ENCODE results near the gene ATRAID.
"Not testable (repeated sequence)": the region's sequence is repeated elsewhere in the genome, so short reads cannot be mapped to it uniquely, and the experiment has no call there.

ATRAID gene

GRCh38 chr2:27194538-27195354 is 17.1 kb upstream of the ATRAID start:
- no peak for DNase-seq

GRCh38 chr2:27195799-27196198 is 16.0 kb upstream of the ATRAID start:
- DNase-seq, result not testable (repeated sequence)

DNA sequence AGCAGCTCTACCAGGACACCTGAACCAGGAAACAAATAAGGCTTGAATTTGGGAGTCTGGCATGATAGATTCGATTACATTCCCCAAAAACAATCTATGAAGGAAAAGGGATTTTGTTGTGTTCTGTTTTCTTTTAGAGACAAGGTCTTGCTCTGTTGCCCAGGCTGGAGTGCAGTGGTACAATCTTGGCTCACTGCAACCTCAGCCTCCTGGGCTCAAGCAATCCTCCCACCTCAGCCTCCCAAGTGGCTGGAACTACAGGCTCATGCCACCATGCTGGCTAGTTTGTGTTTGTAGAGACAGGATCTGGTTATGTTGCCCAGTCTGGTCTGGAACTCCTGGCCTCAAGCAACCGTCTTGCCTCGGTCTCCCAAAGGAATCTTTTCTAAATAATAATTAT is 13.8 kb upstream of the ATRAID start:
- not testable (repeated sequence) for DNase-seq

DNA sequence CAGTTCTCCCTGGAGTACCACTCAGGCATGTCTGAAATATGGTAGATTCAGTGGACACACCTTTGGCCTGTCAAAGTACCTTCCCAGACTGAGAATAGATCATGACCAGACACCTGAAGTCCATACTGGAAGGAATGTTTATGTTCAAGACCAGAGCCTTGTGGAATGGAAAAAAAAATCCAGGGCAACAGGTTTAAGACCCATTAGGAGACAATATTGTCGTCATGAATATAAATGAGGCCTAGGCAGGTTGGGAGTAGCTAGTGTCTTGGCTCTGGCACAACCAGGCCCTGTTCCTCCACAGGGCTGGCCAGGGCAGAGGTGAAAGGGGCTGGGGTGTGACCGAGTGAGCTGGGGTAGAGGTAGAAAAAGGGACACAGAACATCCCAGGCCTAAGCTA is 13.2 kb upstream of the ATRAID start:
- DNase-seq, result no peak

- no peak for DNase-seq
These were observed 12.6 kb upstream of the ATRAID start for GRCh38 chr2:27199241-27199640.

DNA sequence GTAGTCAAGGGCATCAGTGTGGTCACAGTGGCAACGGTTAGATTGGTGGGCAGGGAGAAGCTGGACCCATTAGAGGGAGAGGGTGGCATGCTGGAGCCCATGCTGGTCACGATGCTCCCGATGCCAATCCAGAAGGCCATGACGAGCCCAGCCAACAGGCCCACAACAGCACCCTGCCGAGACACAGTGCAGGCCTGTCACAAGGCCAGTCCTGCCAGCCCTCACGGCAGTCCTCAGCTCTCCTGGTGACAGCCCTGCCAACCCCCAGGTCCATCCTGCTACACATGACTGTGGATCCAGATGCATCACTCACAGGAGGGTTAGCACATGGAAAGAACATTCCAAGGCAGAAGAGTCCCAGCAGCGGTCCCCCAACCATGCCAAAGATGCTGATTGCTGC is 10.2 kb upstream of the ATRAID start:
- DNase-seq, result no peak

DNA sequence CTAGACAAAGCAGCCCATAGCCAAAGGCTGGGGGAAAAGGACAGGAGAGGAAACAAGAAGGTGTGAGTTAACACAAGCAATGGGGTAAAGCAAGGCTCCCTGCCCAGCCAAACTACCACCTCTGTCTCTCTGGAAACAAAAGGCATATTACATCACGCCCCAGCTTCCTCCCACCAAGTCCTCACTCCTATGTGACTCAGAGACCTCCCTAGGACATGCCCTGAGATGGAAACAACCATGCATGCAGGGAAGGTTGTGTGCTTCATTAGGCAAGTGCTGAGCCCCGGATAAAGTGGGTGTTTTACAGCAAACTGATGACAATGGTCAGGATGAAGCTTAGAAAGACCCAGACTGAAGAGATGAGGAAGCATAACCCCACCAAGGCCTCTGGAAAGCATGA is 9.0 kb upstream of the ATRAID start:
- no peak for DNase-seq

DNA sequence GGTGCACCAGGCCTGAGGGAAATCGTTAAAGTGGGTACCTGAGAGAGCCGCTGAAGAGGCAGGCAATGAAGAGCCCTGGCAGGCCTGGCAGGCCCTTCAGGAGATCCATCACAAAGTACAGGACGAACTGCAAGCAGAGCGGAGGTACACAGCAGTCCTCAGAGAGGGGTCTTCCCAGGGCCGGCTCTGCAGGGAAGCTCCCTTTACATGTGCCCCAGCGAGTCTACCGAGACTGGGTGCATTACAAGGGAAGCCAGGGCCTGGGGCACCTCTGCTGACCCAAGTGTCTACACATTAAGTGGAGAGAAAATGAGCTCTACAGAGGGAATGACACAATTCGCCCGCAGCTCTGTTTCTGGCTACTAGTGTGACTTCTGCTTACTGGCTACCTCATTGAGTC is 8.1 kb upstream of the ATRAID start:
- no peak for DNase-seq

GRCh38 chr2:27204566-27204965 is 7.3 kb upstream of the ATRAID start:
- DNase-seq, result no peak

GRCh38 chr2:27205206-27205605 is 6.6 kb upstream of the ATRAID start:
- DNase-seq, result no peak

DNA sequence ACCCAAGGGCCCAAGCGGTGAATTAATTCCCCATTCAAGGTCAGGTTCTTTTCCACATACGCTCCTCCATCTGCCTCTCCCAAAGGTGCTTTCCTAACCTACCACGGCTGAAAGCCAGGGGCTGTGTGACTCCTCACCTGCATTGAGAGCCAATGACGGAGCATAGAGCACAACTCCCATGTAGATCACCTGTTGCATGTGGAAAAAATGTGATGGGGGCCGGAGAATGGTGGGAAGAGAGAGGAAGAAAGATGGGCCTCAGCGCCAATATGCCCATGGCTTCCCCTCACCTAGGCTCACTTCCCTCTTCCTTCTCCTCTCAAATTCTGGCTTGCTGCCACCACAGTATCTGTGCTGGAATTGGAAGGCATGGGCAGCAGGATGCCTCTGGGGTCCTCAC is 5.5 kb upstream of the ATRAID start:
- DNase-seq, result no peak

GRCh38 chr2:27208486-27209050 is 3.3 kb upstream of the ATRAID start:
- no peak for DNase-seq

DNA sequence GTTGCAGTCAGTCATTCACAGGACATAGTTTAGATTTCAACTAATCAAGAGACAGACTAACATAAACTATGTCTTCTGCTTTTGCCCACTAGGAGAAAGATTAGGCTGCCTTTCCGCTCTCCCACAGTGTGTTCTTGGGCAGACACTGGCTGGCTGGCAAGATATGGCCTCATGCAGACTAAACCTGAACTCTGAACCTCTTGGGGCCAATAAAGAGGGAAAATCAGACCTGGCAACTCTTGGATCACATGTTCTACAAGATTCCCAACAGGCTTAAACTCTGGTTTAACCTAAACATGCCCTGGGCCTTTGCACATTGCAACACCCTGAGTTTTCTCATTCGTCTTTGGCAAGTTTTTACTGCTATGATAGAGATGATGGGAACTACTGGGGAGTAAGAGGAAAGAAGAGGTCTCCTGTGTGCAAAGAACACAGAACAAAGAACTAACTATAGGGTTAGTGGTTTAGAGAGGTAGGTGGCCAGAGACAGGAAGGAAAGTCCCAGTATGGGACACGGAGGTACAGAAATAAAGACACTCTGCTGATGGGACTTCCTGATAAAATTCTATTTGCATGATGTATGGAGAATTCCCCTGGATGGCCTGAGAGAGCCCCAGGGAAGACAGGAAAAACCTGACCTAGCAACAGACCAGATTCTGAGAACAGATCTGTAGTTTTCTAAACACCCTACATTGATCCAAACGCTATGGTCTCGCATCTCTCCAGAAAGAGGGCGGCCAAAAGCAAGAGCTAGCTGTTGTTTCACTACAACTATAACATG is 2.0 kb upstream of the ATRAID start:
- no peak for DNase-seq

- no peak for DNase-seq
These were observed 449 bp upstream of the ATRAID start for GRCh38 chr2:27211241-27211942.

DNA sequence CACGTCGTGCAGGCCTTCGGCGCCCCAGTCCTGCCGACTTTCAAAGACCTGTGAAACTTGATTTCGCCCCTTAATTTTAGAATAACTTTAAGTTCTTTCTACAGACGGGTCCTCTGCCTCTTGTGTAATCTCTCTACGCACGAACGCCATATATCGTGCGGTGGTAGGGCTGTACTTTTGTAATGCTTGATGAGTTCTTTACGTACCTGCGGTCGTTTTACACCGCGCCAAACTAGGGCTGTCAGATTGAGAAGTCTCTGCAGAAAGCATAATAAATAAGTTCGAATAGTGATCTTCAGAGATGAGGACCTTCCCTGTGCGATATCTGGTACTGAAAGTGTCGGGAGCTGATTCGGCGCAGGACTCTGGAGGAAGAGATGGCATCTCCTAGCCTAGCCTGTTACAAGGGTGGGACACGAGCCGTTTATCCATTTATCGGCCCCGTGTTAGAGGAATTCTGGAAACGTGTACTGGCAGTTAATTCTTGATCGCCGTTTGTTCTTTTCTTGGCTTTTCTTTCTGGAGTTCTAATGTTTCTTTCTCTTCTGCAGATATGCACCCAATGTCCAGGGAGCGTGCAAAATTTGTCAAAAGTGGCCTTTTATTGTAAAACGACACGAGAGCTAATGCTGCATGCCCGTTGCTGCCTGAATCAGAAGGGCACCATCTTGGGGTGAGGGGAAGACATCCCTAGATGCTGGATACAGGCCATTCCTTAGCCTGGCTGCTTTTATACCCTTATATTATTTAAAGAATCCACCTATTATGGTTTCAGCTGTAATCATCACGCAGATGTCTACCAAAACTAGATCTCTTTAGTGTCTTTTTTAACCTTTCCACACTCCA is 1.0 kb downstream of the ATRAID start:
- no peak for DNase-seq

GRCh38 chr2:27214941-27215340 is 3.1 kb downstream of the ATRAID start:
- DNase-seq, result no peak

DNA sequence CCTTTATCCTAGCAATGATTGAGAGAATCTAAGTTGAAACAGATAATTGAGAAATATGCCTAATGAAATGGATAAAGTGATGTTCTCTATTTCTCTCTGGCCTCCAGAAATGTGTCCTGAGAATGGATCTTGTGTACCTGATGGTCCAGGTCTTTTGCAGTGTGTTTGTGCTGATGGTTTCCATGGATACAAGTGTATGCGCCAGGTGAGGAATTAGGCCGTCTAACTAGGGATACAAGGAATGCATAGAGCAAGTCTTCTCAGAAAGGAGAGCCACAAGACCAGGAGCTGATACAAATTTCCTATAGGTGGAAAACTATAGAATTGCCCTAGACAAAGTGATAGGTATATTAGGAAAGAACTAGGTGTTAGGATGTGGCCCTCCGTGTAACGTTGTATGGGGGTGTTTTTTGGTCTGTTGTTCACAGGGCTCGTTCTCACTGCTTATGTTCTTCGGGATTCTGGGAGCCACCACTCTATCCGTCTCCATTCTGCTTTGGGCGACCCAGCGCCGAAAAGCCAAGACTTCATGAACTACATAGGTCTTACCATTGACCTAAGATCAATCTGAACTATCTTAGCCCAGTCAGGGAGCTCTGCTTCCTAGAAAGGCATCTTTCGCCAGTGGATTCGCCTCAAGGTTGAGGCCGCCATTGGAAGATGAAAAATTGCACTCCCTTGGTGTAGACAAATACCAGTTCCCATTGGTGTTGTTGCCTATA is 4.7 kb downstream of the ATRAID start:
- DNase-seq, result no peak

GRCh38 chr2:27217173-27218121 is 5.6 kb downstream of the ATRAID start, which contains the start of gene CAD:
Gene CAD, plus strand, starts transcription at chr2:27217369. Its CDS starts 183 bp downstream, at chr2:27217552.
- DNase-seq, result peak; percentile 95

- DNase-seq, result no peak
These were observed 6.8 kb downstream of the ATRAID start for GRCh38 chr2:27218614-27219013.

GRCh38 chr2:27219091-27219490 is 7.2 kb downstream of the ATRAID start:
- DNase-seq, result no peak
